Stomach smooth muscle (tissue), 2 donors: ENCODE data around the gene SDR42E2.
"Not testable (repeated sequence)": the region's sequence is repeated elsewhere in the genome, so short reads cannot be mapped to it uniquely, and the experiment has no call there.

Source experiments
- H3K27ac ChIP-seq: one replicate; pipeline ENCODE4 v1.7.0; 2013; ENCODE audit warnings: mild to moderate bottlenecking, low read length, inconsistent platforms
- H3K27me3 ChIP-seq, 2 donors: one replicate each; pipeline ENCODE4 v1.7.0; 2013; ENCODE audit warnings: low read length in 2 of 2; ENCODE audit not compliant: insufficient read depth in 2 of 2, control insufficient read depth in 1 of 2
- H3K36me3 ChIP-seq, 2 donors: one replicate each; pipeline ENCODE4 v1.7.0; 2013; ENCODE audit warnings: low read length in 2 of 2; ENCODE audit not compliant: control insufficient read depth in 2 of 2, insufficient read depth in 2 of 2
- H3K4me1 ChIP-seq: one replicate; pipeline ENCODE4 v1.7.0; 2013; ENCODE audit warnings: low read length; ENCODE audit not compliant: control insufficient read depth, insufficient read depth
- H3K4me3 ChIP-seq, 2 donors: one replicate each; pipeline ENCODE4 v1.7.0; 2013; ENCODE audit warnings: low read length in 2 of 2
- H3K9ac ChIP-seq, 2 donors: one replicate each; pipeline ENCODE4 v1.7.0; 2013; ENCODE audit warnings: low read length in 2 of 2, mild to moderate bottlenecking in 1 of 2
- H3K9me3 ChIP-seq, 2 donors: one replicate each; pipeline ENCODE4 v1.7.0; 2013; ENCODE audit warnings: low read length in 2 of 2; ENCODE audit not compliant: control insufficient read depth in 2 of 2
- donor health status: healthy.
- donor health status: Pancreatic carcinoma.

The SDR42E2 gene

GRCh38 chr16:22191532-22192260 is 29.4 kb downstream of the SDR42E2 start:
- H3K27ac ChIP-seq, result peak overlapping the region; percentile 96
- no peaks in the 10 kb centered on the region for H3K9me3 ChIP-seq
- H3K27me3 ChIP-seq, result no peaks in the 10 kb centered on the region
- peak overlapping the region; percentile 67 to 79 for H3K4me3 ChIP-seq
- H3K36me3 ChIP-seq, result no peaks in the 10 kb centered on the region
- peak overlapping the region; percentile 90 to 96 for H3K9ac ChIP-seq
- peaks cover 38% of the 10 kb centered on the region for H3K4me1 ChIP-seq

GRCh38 chr16:22192261-22193062 is 30.2 kb downstream of the SDR42E2 start:
- Histone ChIP-seq H3K9me3 (no peaks in the 10 kb centered on the region), H3K27me3 (no peaks in the 10 kb centered on the region), H3K27ac (peak overlapping the region; percentile 96), H3K4me1 (peaks cover 38% of the 10 kb centered on the region), H3K9ac (peak overlapping the region; percentile 90 to 96), H3K4me3 (peak overlapping the region; percentile 67 to 79), H3K36me3 (no peaks in the 10 kb centered on the region)

- no peaks in the 10 kb centered on the region for H3K9me3 ChIP-seq
- peak overlapping the region in 1 of 2 donors; percentile 40 for H3K4me3 ChIP-seq
- H3K36me3 ChIP-seq, result no peaks in the 10 kb centered on the region
- peaks cover 38% of the 10 kb centered on the region for H3K4me1 ChIP-seq
- peak overlapping the region in 1 of 2 donors; percentile 90 for H3K9ac ChIP-seq
- no peaks in the 10 kb centered on the region for H3K27me3 ChIP-seq
- H3K27ac ChIP-seq, result peak overlapping the region; percentile 96
Measured at GRCh38 chr16:22193063-22193411, 30.7 kb downstream of the SDR42E2 start.

- Histone ChIP-seq H3K27ac (peak overlapping the region; percentile 64), H3K36me3 (no peaks in the 10 kb centered on the region), H3K4me3 (no peak overlapping the region), H3K9me3 (no peaks in the 10 kb centered on the region), H3K9ac (no peak overlapping the region), H3K27me3 (no peaks in the 10 kb centered on the region), H3K4me1 (peaks cover 27% of the 10 kb centered on the region)
Measured at GRCh38 chr16:22194707-22195444, 32.6 kb downstream of the SDR42E2 start.

GRCh38 chr16:22195445-22195694 is 33.1 kb downstream of the SDR42E2 start:
- Histone ChIP-seq H3K9me3 (no peaks in the 10 kb centered on the region), H3K27ac (peak overlapping the region; percentile 64), H3K36me3 (no peaks in the 10 kb centered on the region), H3K27me3 (no peaks in the 10 kb centered on the region), H3K4me3 (peak overlapping the region in 1 of 2 donors; percentile 78), H3K4me1 (peaks cover 23% of the 10 kb centered on the region), H3K9ac (peak overlapping the region in 1 of 2 donors; percentile 62)

GRCh38 chr16:22195695-22196558 is 33.6 kb downstream of the SDR42E2 start:
- Histone ChIP-seq H3K9me3 (no peaks in the 10 kb centered on the region), H3K4me1 (peaks cover 23% of the 10 kb centered on the region), H3K9ac (peak overlapping the region; percentile 62 to 72), H3K27ac (peak overlapping the region; percentile 64), H3K36me3 (no peaks in the 10 kb centered on the region), H3K27me3 (no peaks in the 10 kb centered on the region), H3K4me3 (peak overlapping the region; percentile 78 to 82)

GRCh38 chr16:22196559-22197168 is 34.4 kb downstream of the SDR42E2 start:
- not testable (repeated sequence) for H3K9me3 ChIP-seq, H3K27ac ChIP-seq, H3K27me3 ChIP-seq, H3K9ac ChIP-seq, H3K36me3 ChIP-seq
- H3K4me1 ChIP-seq, result peaks cover 22% of the 10 kb centered on the region
- peak overlapping the region in 1 of 2 donors; percentile 78 for H3K4me3 ChIP-seq

GRCh38 chr16:22198547-22199293 is 36.4 kb downstream of the SDR42E2 start:
- no peaks in the 10 kb centered on the region for H3K27me3 ChIP-seq
- peak overlapping the region in 1 of 2 donors; percentile 21 for H3K9ac ChIP-seq
- H3K4me1 ChIP-seq, result peaks cover 9% of the 10 kb centered on the region
- no peak overlapping the region for H3K4me3 ChIP-seq
- no peaks in the 10 kb centered on the region for H3K36me3 ChIP-seq
- no peaks in the 10 kb centered on the region for H3K9me3 ChIP-seq
- peak overlapping the region; percentile 62 for H3K27ac ChIP-seq

GRCh38 chr16:22202261-22202637 is 39.9 kb downstream of the SDR42E2 start:
- Histone ChIP-seq H3K36me3 (no peaks in the 10 kb centered on the region), H3K27ac (no peak overlapping the region), H3K4me3 (no peak overlapping the region), H3K27me3 (no peaks in the 10 kb centered on the region), H3K9ac (no peak overlapping the region), H3K9me3 (no peaks in the 10 kb centered on the region), H3K4me1 (peaks cover 13% of the 10 kb centered on the region)
